Measurements from ENCODE around the gene CTBP2.

DNA sequence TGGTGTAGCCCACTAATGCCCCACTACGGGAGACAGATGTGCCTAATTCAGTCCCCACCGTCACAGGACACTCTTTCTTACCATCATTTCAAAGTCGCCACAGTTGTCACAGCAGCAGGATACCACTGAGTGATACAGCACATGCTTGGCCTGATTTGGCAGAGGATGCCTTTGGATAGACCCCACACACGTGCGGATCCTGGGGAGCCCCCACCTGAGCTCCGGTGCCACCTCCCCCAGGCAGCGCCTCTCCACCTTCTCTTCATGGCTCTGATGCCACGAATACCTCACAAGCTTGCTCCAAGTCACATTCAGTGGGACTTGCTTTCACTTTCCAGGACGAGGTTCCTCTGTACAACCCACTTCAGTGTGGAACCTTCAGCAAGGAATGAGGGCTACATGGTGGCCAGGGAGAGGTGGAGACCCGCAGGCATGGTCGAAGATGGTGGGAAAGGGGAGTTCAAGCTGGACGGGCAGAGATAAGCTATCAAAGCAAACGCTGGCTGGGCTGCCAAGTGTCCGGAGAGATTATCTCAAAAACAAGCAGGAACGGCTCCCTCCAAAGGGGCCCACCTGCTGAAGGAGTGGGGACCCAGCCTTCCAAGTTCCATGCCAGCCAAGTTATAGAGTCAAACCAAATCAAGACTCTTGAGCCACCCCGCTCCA is 111.0 kb downstream of the CTBP2 start:
- TF ChIP-seq, protein P1, sequence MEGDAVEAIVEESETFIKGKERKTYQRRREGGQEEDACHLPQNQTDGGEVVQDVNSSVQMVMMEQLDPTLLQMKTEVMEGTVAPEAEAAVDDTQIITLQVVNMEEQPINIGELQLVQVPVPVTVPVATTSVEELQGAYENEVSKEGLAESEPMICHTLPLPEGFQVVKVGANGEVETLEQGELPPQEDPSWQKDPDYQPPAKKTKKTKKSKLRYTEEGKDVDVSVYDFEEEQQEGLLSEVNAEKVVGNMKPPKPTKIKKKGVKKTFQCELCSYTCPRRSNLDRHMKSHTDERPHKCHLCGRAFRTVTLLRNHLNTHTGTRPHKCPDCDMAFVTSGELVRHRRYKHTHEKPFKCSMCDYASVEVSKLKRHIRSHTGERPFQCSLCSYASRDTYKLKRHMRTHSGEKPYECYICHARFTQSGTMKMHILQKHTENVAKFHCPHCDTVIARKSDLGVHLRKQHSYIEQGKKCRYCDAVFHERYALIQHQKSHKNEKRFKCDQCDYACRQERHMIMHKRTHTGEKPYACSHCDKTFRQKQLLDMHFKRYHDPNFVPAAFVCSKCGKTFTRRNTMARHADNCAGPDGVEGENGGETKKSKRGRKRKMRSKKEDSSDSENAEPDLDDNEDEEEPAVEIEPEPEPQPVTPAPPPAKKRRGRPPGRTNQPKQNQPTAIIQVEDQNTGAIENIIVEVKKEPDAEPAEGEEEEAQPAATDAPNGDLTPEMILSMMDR (IDR thresholded peaks at IDR 0.05 in 8 of 11, conservative IDR thresholded peaks at IDR 0.05 in 3 of 11): no peak
- TF ChIP-seq POLR2AphosphoS5 (IDR thresholded peaks at IDR 0.05): no peak

Measured in spleen (tissue), 7 donors.